Natural killer cell (primary cell): ENCODE measurements around the gene DCTPP1. TPM values are rescaled to one million over a fixed set of nuclear protein-coding genes. Genes with fewer than 3 reads are reported as not detected.

ENCODE experiments used
- ATAC-seq, 3 donors: fragments of 150-1000 bp in 2 of 3; fragments of 200-7000 bp in 1 of 3; cut with Tn5 transposase; 1 replicate in 1 of 3; 2 replicates in 2 of 3; pipeline ENCODE4 v1.10.0; 2021; ENCODE audit warnings: mild to moderate bottlenecking in 2 of 3, moderate library complexity in 2 of 3
- DNase-seq, 2 donors: peaks; one replicate each; pipeline versions ENCODE4 v3.0.0 to v3.0.0-alpha.2; 2013 to 2021; ENCODE audit warnings: mixed read lengths in 1 of 2
- H3K27ac ChIP-seq: one replicate; pipeline ENCODE4 v1.5.1; 2013; ENCODE audit warnings: mild to moderate bottlenecking, low read length
- H3K27me3 ChIP-seq: one replicate; pipeline ENCODE4 v1.6.1; 2013; ENCODE audit warnings: low read length; ENCODE audit not compliant: control insufficient read depth, insufficient read depth
- H3K36me3 ChIP-seq: one replicate; pipeline ENCODE4 v1.6.1; 2013; ENCODE audit warnings: low read length; ENCODE audit not compliant: control insufficient read depth, insufficient read depth
- H3K4me1 ChIP-seq: one replicate; pipeline ENCODE4 v1.6.1; 2013; ENCODE audit warnings: low read length; ENCODE audit not compliant: control insufficient read depth, insufficient read depth
- H3K4me3 ChIP-seq: one replicate; pipeline ENCODE4 v1.5.1; 2013; ENCODE audit warnings: low read length
- H3K9me3 ChIP-seq: one replicate; pipeline ENCODE4 v1.6.1; 2013; ENCODE audit warnings: low read length; ENCODE audit not compliant: control insufficient read depth, insufficient read depth
- H3K27ac Mint-ChIP-seq, 2 donors: one replicate each; pipeline ENCODE4 v1.8.0; 2022; ENCODE audit warnings: mild to moderate bottlenecking in 2 of 2, mixed read lengths in 2 of 2, moderate library complexity in 1 of 2
- H3K27me3 Mint-ChIP-seq, 2 donors: one replicate each; pipeline ENCODE4 v1.8.0; 2022; ENCODE audit warnings: low read depth in 2 of 2, mixed read lengths in 2 of 2
- H3K36me3 Mint-ChIP-seq: one replicate; pipeline ENCODE4 v1.8.0; 2022; ENCODE audit warnings: mixed read lengths
- H3K4me1 Mint-ChIP-seq, 2 donors: one replicate each; pipeline ENCODE4 v1.8.0; 2022; ENCODE audit warnings: mixed read lengths in 2 of 2
- H3K4me3 Mint-ChIP-seq: one replicate; pipeline ENCODE4 v1.8.0; 2022; ENCODE audit warnings: mild to moderate bottlenecking, moderate library complexity, mixed read lengths
- H3K9me3 Mint-ChIP-seq, 2 donors: one replicate each; pipeline ENCODE4 v1.8.0; 2022; ENCODE audit warnings: mixed read lengths in 2 of 2
- CTCF ChIP-seq: fragments of 200-600 bp; IDR thresholded peaks from one replicate; pipeline ENCODE4 v1.8.0; 2022; ENCODE audit warnings: antibody characterized with exemption
- WGBS: methylation state at CpG from one replicate; pipeline ENCODE4 v1.1.7; 2013; ENCODE audit warnings: missing lambda C conversion rate; ENCODE audit not compliant: insufficient coverage; 5-methylcytosine and 5-hydroxymethylcytosine counted together
- intact Hi-C: fragments of 100-400 bp; cut with micrococcal nuclease; formaldehyde crosslinking; loops from one replicate; pipeline ENCODE4 v1.14.2; 2022
- total RNA-seq, 4 donors: library from RNA; stranded (reverse); fragments of 120-200 nt in 1 of 4; gene quantifications; one replicate each; pipeline versions ENCODE4 v1.2.3 to v1.2.4, GENCODE V29; 2013 to 2022

The DCTPP1 gene
- total RNA-seq, 3 donors from 2014 or later (not counting 1 experiment from before 2014, with no cell fraction given): 11.2 to 16.9 (median 15.2) TPM

- Mint-ChIP-seq H3K4me3 (peak within 1 kb of the TSS; percentile 96), H3K4me1 (peaks cover 36 to 38% of the 10 kb centered on the region in 2 donors), H3K9me3 (peaks cover 0 to 3% of the 10 kb centered on the region in 2 donors), H3K36me3 (peaks cover 7% of the 10 kb centered on the region), H3K27ac (peak within 1 kb of the TSS; percentile 94 to 95), H3K27me3 (no peaks in the 10 kb centered on the region)
- Histone ChIP-seq H3K4me3 (peak within 1 kb of the TSS; percentile 87), H3K4me1 (peaks cover 44% of the 10 kb centered on the region), H3K36me3 (peaks cover 4% of the 10 kb centered on the region), H3K27me3 (no peaks in the 10 kb centered on the region), H3K27ac (peak within 1 kb of the TSS; percentile 91), H3K9me3 (no peaks in the 10 kb centered on the region)
- peak; percentile 86 to 91 (median 90) for ATAC-seq
- intact Hi-C loops: loop anchor here (1.0 kb wide), 1 partner anchor 15 kb away; the partner anchor contains the start of gene DCTPP1
- peak; percentile 94 to 97 for DNase-seq
- 1% methylated on average over 59 of the region's 59 CpGs for WGBS
- peak; percentile 34 for TF ChIP-seq CTCF
These were observed 15.8 kb upstream of the DCTPP1 start, which contains the start of gene SEPHS2 for GRCh38 chr16:30445408-30446202. Gene SEPHS2, minus strand, starts transcription at chr16:30445874. Its CDS starts 147 bp downstream, at chr16:30445727.

GRCh38 chr16:30445149-30445407, 15.2 kb upstream of the DCTPP1 start:
- Histone ChIP-seq H3K4me1 (peaks cover 39% of the 10 kb centered on the region), H3K27me3 (no peaks in the 10 kb centered on the region), H3K36me3 (peaks cover 4% of the 10 kb centered on the region), H3K9me3 (no peaks in the 10 kb centered on the region), H3K4me3 (peak overlapping the region; percentile 87), H3K27ac (peak overlapping the region; percentile 91)
- H3K27me3 Mint-ChIP-seq: no peaks in the 10 kb centered on the region
- H3K36me3 Mint-ChIP-seq: peaks cover 7% of the 10 kb centered on the region
- H3K9me3 Mint-ChIP-seq: peaks cover 0 to 3% of the 10 kb centered on the region in 2 donors
- no peak for TF ChIP-seq CTCF
- intact Hi-C loops: loop anchor here (1.0 kb wide), 1 partner anchor 15 kb away; the partner anchor contains the start of gene DCTPP1
- H3K27ac Mint-ChIP-seq: peak overlapping the region; percentile 7 to 94
- peaks cover 31 to 33% of the 10 kb centered on the region in 2 donors for H3K4me1 Mint-ChIP-seq
- WGBS: 32% methylated on average over 11 of the region's 11 CpGs
- DNase-seq: no peak
- ATAC-seq: no peak
- H3K4me3 Mint-ChIP-seq: peak overlapping the region; percentile 96

- WGBS: 93% methylated on average over 29 of the region's 29 CpGs
- Mint-ChIP-seq H3K27me3 (no peaks in the 10 kb centered on the region), H3K36me3 (peaks cover 7% of the 10 kb centered on the region), H3K27ac (peak overlapping the region; percentile 7 to 94), H3K4me1 (peaks cover 31 to 32% of the 10 kb centered on the region in 2 donors), H3K9me3 (peaks cover 0 to 3% of the 10 kb centered on the region in 2 donors), H3K4me3 (peak overlapping the region; percentile 96)
- intact Hi-C loops: loop anchor here (1.0 kb wide), 1 partner anchor 14 kb away; the partner anchor contains the start of gene DCTPP1
- TF ChIP-seq CTCF: no peak
- peaks cover 34% of the 10 kb centered on the region for H3K4me1 ChIP-seq
- DNase-seq (no peak), ATAC-seq (no peak)
- H3K27me3 ChIP-seq: no peaks in the 10 kb centered on the region
- H3K36me3 ChIP-seq: peaks cover 4% of the 10 kb centered on the region
- no peaks in the 10 kb centered on the region for H3K9me3 ChIP-seq
- peak overlapping the region; percentile 91 for H3K27ac ChIP-seq
- peak overlapping the region; percentile 87 for H3K4me3 ChIP-seq
These were observed 14.7 kb upstream of the DCTPP1 start for GRCh38 chr16:30444231-30445148.
